Left lung (tissue), 10 donors: ENCODE measurements around the gene VTI1A. TPM values are rescaled to one million over a fixed set of nuclear protein-coding genes. Genes with fewer than 3 reads are reported as not detected.

Experiments
- ATAC-seq: fragments of 200-7000 bp; cut with Tn5 transposase; one replicate; pipeline ENCODE4 v1.9.1; 2020; ENCODE audit warnings: moderate library complexity
- DNase-seq, 4 donors: peaks; one replicate each; pipeline ENCODE4 v3.0.0-alpha.2; 2013 to 2020
- H3K27ac ChIP-seq, 2 donors: fragments of 200-600 bp; sonication (generic) in 1 of 2; one replicate each; pipeline versions ENCODE4 v1.5.0 to v1.8.0; 2020 to 2021
- H3K27me3 ChIP-seq, 2 donors: fragments of 200-600 bp; sonication (generic) in 1 of 2; one replicate each; pipeline versions ENCODE4 v1.5.0 to v1.8.0; 2020 to 2021
- H3K36me3 ChIP-seq, 2 donors: fragments of 200-600 bp; sonication (generic) in 1 of 2; one replicate each; pipeline versions ENCODE4 v1.5.0 to v1.8.0; 2020 to 2021
- H3K4me1 ChIP-seq, 2 donors: fragments of 200-600 bp; one replicate each; pipeline ENCODE4 v1.8.0; 2021
- H3K4me3 ChIP-seq, 2 donors: fragments of 200-600 bp; sonication (generic) in 1 of 2; one replicate each; pipeline versions ENCODE4 v1.5.0 to v1.8.0; 2020 to 2021; ENCODE audit warnings: mild to moderate bottlenecking in 1 of 2
- H3K9me3 ChIP-seq, 2 donors: fragments of 200-600 bp; sonication (generic) in 1 of 2; one replicate each; pipeline versions ENCODE4 v1.5.0 to v1.8.0; 2020 to 2021
- CTCF ChIP-seq, 2 donors: fragments of 200-600 bp; sonication (generic) in 1 of 2; IDR thresholded peaks; one replicate each; pipeline versions ENCODE4 v1.5.0 to v1.8.0; 2021; ENCODE audit warnings: antibody characterized with exemption in 2 of 2
- intact Hi-C, 2 donors: fragments of 100-400 bp; cut with DNase I; formaldehyde crosslinking; loops; one replicate each; pipeline versions ENCODE4 v1.11.2 to v1.14.2; 2022
- polyA plus RNA-seq, 6 donors: library from polyadenylated mRNA; unstranded; fragments of 120-200 nt; gene quantifications; one replicate each; pipeline ENCODE4 v1.2.1, GENCODE V29; 2013; ENCODE audit not compliant: insufficient read length in 6 of 6
- total RNA-seq, 2 donors: library from RNA; stranded (reverse); fragmentation: NEBNext Ultra II Directional; extraction: Animal tissue kit (Norgen Biotek cat#: 25700); gene quantifications; one replicate each; pipeline ENCODE4 v1.2.1, GENCODE V29; 2021
- donor health status: DM: no; HTN: yes; CAD: no.
- donor health status: DM: no; HTN: no; CAD: no.

Gene VTI1A
- total and polyA plus RNA-seq, 8 donors: 13.6 to 39.0 (median 17.7) TPM

GRCh38 chr10:112775381-112775780 is 328.4 kb downstream of the VTI1A start:
- intact Hi-C loops: no loop called here
- H3K4me3 ChIP-seq: no peak overlapping the region
- H3K9me3 ChIP-seq: no peaks in the 10 kb centered on the region
- no peak for TF ChIP-seq CTCF (IDR thresholded peaks at IDR 0.05)
- DNase-seq: no peak
- no peaks in the 10 kb centered on the region for H3K36me3 ChIP-seq
- no peaks in the 10 kb centered on the region for H3K27me3 ChIP-seq
- no peaks in the 10 kb centered on the region for H3K4me1 ChIP-seq
- no peak overlapping the region for H3K27ac ChIP-seq
- ATAC-seq: no peak

GRCh38 chr10:112775892-112776674 is 329.1 kb downstream of the VTI1A start:
- intact Hi-C loops: no loop called here
- ATAC-seq (no peak), DNase-seq (no peak)
- no peak for TF ChIP-seq CTCF (IDR thresholded peaks at IDR 0.05)
- H3K4me3 ChIP-seq: no peak overlapping the region
- no peaks in the 10 kb centered on the region for H3K9me3 ChIP-seq
- no peaks in the 10 kb centered on the region for H3K27me3 ChIP-seq
- H3K36me3 ChIP-seq: no peaks in the 10 kb centered on the region
- no peaks in the 10 kb centered on the region for H3K4me1 ChIP-seq
- no peak overlapping the region for H3K27ac ChIP-seq

GRCh38 chr10:112778579-112778978 is 331.6 kb downstream of the VTI1A start:
- Histone ChIP-seq H3K27ac (no peak overlapping the region), H3K4me3 (no peak overlapping the region), H3K27me3 (no peaks in the 10 kb centered on the region), H3K36me3 (no peaks in the 10 kb centered on the region), H3K4me1 (no peaks in the 10 kb centered on the region), H3K9me3 (no peaks in the 10 kb centered on the region)
- intact Hi-C loops: no loop called here
- no peak for TF ChIP-seq CTCF (IDR thresholded peaks at IDR 0.05)
- DNase-seq (no peak), ATAC-seq (peak; percentile 30)

DNA sequence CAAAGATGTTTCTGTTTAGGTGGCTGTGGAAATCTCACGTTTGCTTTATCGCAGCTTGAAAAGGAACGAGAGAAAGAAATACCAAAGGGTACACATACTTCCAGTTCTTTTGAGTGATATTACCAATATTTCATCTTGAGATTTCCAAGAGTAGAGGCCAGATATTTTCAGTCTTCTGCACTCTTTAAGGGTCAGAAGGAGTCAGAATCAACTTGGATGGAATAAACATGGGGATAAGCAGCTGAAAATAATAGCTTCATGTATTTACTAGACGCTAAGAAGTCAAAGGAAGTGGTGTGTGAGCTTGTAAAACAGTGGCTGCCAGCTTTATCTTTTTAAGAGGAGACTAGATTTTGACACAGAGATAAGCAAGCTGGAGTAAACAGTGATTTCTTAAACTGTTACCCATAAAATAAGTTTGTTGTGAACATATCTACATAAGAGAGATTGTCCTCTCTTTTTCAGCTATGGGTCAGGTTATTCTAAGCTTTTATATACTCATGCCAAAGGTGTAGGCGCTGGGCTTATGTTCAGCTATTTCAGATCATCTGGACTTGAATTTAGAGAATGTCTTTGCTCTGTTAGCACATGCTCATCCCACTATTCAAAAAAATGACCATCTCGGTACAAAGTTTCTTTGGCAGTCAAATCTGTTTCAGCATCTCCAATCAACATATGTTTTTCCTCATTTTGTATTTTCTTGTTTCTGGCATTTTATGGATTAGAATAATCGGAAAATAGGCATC is 332.2 kb downstream of the VTI1A start:
- no peak for ATAC-seq

More for the DNA sequence above, 332.2 kb downstream of the VTI1A start:
- no peaks in the 10 kb centered on the region for H3K4me1 ChIP-seq
- H3K4me3 ChIP-seq: no peak overlapping the region
- no peaks in the 10 kb centered on the region for H3K36me3 ChIP-seq
- no peak for TF ChIP-seq CTCF (IDR thresholded peaks at IDR 0.05)
- intact Hi-C loops: no loop called here
- no peaks in the 10 kb centered on the region for H3K27me3 ChIP-seq
- DNase-seq: no peak
- H3K9me3 ChIP-seq: no peaks in the 10 kb centered on the region
- H3K27ac ChIP-seq: no peak overlapping the region
